GM12865 (cell line): ENCODE data around the gene DNAAF8.

ENCODE experiments used
- DNase-seq: peaks from one replicate; pipeline ENCODE4 v3.0.0; 2010; ENCODE audit warnings: low read depth
- H3K4me3 ChIP-seq: 2 replicates; pipeline ENCODE4 v1.5.1; 2011; ENCODE audit warnings: mild to moderate bottlenecking, low read depth, low read length, control low read depth
- CTCF ChIP-seq: IDR thresholded peaks from 2 replicates; pipeline ENCODE4 v1.5.1; 2011; ENCODE audit warnings: low read length, control low read depth, low read depth, inconsistent platforms; ENCODE audit not compliant: insufficient read depth; ENCODE audit errors: missing control alignments

The DNAAF8 gene

GRCh38 chr16:4797805-4798252 lies 63.5 kb downstream of the DNAAF8 start:
- no peak for TF ChIP-seq CTCF
- DNase-seq: no peak
- H3K4me3 ChIP-seq: no peak overlapping the region

- DNase-seq: no peak
- H3K4me3 ChIP-seq: no peak overlapping the region
- TF ChIP-seq CTCF: no peak
Measured at GRCh38 chr16:4798456-4798855, 64.1 kb downstream of the DNAAF8 start.
